Stimulated activated CD8-positive, alpha-beta memory T cell treated with anti-CD3 and anti-CD28 coated beads, Interleukin-12 subunit alpha, Interleukin-12 subunit beta, amount 100 ng/mL, for 4 hours (primary cell): ENCODE measurements around the gene RNFT2.
"Not testable (repeated sequence)": the region's sequence is repeated elsewhere in the genome, so short reads cannot be mapped to it uniquely, and the experiment has no call there.

Experiments used
- DNase-seq: peaks from one replicate; pipeline ENCODE4 v3.0.0-alpha.2; 2020; ENCODE audit warnings: low read depth

The RNFT2 gene

DNA sequence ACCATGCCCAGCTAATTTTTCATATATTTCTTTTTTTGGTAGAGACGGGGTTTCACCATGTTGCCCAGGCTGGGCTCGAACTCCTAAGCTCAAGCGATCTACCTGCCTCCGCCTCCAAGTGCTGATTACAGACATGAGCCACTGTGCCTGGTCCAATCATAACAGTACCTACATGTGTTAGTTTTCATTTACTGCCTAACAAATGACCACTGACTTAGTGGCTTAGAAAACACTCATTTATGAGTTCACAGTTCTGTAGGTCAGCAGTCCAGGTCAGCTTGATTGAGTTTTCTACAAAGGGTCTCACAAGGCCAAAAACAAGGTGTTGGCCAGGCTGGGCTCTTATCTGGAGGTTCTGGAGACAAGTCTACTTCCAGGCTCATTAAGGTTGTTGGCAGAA, 60.6 kb downstream of the RNFT2 start:
- no peak for DNase-seq

DNA sequence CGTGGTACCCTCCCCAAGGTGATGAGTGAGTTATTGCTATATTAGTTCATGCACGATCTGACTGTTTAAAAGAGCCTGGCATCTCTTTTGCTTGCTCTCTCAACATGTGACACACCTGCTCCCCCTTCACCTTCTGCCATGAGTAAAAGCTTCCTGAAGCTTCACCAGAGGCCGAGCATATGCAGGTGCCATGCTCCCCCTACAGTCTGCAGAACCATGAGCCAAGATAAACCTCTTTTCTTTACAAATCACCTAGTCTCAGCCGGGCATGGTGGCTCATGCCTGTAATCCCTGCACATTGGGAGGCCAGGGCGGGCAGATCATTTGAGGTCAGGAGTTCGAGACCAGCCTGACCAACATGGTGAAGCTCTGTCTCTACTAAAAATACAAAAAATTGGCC, 61.8 kb downstream of the RNFT2 start:
- DNase-seq = no peak

DNA sequence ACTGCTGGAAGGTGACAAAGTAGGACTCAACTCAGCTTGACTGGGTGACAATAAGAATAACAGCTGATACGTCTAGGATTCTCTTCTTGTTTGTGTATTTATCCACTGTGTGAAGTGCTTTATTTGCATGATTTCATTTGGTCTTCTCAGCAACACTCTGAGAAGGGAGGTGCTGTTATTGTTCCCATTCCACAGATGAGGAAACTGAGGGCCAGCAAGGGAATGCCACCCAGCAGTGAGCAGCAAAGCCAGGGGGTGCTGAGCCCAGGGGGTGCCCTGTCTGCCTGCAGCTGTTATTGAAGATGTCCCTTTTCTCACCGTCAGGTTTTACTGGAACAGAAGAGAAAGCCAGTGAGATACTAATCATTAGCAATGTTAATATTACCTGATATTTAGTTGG, 62.8 kb downstream of the RNFT2 start:
- DNase-seq = no peak

DNA sequence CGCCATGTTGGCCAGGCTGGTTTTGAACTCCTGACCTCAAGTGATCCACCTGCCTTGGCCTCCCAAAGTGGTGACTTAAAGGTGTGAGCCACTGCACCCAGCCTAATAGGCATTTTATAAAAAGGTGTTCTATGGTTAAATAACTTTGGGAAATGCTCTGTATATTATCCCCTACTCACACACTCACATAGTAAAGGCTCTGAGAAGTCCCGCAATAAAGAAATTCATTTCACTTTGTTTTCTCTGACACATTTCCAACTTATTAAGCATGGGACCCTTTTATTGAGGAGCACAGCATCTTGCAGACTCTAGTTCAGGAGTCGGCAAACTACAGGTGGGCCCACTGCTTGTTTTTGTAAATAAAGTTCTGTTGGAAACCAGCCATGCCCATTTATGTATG, 63.9 kb downstream of the RNFT2 start:
- no peak for DNase-seq

DNA sequence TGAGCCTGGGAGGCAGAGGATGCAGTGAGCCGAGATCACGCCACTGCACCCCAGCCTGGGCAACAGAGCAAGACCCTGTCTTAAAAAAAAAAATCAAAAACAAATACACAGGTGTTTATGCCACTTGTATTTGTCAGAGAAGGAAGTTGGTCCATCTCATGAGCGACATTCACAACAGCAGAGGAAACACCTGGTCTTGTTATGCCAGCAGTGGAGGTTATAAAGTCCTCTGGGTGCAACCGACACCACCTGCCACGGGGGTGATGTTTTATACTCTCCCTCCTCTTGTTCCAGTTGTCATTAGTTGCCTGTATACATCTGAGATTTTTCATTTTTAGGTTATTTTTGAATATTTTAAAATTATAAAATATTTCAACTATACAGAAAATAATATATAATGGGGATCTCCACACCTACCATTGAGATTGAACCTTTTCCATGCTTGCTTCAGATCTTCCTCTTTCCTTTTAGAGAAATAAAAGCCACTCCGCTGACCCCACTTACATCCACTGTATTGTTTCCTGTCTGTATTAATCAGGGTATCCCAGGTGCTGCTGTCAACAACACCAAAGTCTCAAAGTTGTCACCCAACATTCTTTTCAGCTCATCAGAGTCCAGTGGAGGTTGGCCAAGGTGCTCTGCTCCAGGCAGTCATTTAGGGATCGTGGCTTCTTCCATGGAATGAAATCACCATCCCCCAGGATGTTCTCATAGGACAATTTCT, 65.1 kb downstream of the RNFT2 start:
- DNase-seq = no peak

DNA sequence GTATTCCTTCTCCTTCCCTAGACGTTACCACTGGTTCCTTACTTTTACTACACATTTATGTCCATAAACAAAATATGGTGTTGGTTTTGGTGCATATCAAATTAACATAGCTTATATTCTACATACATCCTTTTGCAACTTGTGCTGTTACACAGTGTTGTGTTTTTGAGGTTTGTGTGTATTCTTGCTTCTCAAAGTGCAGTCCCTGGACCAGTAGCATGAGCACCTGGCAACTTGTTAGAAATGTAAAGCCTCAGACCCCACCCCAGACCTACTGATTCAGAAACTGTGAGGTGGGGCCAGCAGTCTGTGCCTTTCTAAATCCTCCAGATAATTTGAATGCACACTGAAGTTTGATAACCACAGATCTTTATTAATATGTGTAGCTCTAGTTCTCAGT, 65.9 kb downstream of the RNFT2 start:
- DNase-seq = no peak

DNA sequence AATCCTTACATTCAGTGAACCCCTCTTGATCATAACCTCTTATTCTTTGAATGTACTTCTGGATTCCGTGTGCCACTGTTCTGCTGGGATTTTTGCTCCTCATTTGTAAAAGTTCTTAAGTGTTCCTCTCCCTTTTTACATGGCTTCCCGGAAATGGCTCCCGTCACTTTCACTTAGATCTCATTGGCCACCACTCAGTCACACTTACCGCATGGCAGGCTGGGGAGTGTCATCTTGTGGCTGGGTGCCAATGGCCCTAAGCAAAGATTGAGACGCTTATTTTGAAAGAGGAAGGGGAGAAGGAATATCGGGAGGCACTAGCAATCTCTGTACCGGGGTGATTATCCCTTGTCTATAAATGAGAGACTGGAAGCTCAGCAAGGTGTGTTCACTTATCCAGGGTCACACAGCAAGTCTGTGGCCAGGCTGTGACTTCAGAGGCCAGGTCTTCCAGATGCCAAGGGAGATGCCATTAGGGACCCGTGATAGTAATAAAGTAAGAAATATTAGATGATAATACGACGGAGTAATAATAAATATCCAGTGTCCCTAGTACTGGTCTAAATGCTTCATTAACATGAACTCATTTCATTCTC, 68.8 kb downstream of the RNFT2 start:
- DNase-seq = no peak

DNA sequence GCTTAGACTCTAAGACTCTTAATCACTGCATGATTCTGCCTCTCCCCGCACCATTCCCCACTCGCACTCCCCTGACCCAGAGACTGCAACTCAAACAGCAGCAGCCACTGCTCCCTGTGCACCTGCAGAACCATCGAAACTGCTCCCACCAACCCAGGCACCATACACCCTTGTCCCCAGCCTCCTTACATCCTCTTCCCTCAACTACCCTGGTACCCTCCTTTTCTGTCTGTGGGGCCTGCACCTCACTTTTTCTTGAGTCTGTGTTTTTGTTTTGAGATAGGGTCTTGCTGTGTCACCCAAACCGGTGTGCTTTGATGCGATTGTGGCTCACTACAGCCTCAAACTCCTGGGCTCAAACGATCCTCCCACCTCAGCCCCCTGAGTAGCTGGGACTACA, 69.4 kb downstream of the RNFT2 start:
- no peak for DNase-seq

DNA sequence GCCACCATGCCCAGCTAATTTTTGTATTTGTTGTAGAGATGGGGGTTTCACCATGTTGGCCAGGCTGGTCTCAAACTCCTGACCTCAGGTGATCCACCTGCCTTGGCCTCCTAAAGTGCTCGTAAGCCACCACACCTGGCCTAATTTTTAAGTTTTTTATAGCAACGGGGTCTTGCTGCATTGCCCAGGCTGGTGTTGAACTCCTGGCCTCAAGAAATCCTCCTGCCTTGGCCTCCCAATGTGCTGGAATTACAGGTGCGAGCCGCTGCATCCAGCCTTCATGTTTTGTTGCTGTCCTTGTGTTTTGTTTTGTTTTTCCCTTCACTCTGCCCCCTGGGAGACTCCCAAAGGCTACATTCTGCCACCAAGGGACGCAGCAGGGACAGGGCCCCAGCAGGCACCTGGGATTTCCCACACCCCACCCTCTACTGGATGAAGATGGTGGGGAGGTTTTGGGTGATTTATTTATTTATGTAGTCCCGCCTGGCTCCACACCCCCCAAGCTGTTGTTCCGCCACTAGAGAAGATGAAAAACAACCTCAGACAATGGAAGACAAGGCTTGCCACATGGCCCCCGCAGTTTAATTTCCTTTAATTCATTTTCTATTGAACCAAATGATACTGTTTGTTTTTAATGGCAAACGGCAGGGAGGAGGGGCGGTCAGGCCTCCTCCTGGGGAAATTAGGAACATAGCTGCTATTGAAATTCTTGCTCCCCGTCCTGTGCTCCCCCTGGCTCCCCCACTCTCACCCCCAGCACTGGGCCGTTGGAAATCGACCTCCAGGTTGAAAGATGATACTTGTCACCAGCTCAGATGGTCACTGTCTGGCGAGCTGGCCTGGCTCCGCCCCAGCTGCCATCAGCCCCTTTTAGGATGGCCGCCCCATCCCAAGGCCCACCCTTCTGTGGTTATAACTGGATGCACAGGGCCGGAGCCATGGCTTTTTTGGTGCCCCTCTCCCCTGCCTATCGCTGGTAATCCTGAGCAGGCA, 70.3 kb downstream of the RNFT2 start:
- no peak for DNase-seq

DNA sequence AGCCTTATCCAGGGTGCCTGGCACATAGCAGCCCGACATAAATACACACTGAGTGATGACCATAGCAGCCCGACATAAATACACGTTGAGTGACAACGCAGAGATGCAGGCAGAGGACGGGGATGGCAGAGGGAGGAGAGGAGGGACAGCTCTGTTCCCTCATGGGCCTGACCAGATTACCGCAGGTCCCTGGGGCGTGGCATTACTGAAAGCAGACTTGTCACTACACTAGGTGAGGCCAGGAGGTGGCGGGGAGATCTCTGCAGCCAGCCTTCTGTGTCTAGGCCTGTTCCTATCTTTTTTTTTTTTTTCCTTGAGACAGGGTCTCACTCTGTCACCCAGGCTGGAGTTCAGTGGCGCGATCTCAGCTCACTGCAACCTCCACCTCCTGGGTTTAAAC, 74.1 kb downstream of the RNFT2 start:
- no peak for DNase-seq

DNA sequence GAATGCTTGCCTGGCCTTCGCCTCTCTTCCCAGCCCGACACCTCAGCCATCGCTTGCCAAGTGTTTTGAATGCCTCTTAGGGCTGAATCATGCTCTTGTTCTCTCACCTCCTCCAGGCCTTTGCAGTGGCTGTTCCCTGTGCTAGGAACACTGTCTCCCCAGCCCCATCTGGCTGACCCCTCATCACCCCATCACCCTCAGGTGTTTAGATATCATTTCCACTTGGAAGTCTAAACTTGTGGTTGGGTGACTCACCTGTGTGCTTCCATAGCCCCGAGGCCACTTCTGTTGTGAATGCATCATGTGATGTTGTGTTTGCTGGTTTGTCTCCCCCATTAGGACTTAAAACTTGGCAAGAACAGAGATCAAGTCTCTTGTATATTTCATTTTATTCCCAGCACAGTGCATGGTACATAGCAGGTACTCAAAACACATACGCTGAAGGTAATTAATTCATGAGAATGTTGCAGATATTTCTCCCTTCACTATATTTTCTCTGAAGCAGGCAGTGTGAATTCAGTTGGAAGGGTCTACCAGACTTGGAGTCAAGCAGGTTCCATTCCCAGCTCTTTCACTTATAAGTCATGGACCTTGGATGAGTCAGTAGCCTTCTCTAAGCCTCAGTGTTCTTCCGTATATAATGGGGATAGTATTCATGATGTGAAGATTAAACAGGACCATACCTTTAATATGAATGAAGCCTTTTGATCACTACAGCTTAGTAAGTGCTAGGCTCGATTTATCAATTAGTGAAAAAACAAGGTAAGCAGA, 75.3 kb downstream of the RNFT2 start:
- no peak for DNase-seq

DNA sequence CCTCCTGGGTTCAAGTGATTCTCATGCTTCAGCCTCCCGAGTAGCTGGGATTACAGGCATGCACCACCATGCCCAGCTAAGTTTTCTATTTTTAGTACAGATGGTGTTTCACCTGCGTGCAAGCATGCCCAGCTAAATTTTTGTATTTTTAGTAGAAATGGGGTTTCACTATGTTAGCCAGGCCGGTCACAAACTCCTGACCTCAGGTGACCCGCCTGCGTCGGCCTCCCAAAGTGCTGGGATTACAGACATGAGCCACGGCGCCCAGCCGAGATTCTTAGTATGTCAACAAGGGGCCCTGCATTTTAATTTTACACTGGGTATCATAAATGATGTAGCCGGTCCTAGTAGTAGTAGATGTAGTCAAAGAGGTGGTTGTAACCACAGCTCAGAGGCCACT, 76.7 kb downstream of the RNFT2 start:
- not testable (repeated sequence) for DNase-seq

DNA sequence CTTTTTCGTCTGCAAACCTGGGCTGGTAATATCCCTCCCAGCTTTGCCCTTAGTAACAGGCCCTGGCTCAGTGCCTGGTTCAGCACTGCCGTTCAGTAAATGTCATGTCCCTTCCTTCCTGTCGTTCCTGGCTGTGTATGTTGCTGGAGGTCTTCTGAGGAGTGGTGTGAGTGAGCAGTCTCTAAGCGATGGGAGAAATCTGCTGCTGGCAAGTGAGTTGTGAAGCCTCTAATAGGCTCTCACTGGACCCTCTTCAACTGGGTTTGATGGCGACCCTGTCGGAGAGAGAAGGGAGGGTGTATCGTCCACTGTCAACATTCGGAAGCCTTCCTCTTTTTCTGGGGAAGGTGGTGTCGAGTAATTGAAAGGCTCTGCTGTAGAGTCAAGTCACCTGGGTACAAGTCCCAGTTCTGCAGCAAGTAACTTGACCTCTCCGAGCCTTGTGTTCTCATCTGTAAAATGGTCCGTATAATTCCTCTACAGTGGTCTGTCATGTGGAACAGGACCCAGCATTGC, 80.3 kb downstream of the RNFT2 start:
- DNase-seq = no peak

DNA sequence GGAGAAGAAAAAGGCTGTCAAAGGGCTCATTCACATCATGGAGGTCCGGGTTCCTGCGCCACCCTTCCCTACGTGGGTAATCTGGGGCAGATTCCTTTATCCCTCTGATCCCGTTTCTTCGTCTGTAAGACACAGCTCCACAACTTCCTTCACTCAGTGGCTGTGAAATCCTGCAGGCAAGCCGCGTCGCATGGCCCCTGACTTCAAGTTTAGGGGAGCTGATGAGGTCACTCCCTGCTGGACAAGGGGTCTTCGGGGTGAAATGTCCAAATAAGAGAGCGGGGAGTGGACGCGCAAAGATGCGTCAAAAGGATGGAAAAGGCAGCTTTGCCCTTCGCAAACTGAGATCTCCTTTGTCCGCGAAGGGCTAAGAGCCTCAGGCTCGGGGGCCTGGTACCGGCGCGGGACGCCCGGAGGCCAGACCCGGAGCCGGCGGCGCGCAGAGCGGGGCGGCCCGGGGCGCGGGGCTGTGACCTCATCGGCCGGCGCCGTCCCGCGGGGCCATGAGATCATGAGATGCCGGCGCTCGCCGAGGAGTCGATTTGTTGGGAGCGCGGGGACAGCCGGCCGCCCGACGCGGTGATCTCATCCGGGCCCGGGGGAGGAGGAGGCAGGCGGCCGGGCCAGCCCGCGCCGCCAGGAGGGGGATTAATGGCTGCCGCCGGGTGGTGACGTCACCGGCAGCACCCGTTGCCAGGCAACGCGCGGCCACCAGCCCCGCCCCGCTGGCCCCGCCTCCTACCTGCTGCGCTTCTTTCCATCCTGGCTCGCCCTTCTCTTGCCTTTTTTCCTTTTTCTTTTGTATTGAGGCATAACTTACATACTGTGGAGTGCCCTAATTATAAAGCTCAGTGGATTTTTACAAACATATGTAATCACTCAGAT, 81.1 kb downstream of the RNFT2 start:
- DNase-seq = peak; percentile 86

DNA sequence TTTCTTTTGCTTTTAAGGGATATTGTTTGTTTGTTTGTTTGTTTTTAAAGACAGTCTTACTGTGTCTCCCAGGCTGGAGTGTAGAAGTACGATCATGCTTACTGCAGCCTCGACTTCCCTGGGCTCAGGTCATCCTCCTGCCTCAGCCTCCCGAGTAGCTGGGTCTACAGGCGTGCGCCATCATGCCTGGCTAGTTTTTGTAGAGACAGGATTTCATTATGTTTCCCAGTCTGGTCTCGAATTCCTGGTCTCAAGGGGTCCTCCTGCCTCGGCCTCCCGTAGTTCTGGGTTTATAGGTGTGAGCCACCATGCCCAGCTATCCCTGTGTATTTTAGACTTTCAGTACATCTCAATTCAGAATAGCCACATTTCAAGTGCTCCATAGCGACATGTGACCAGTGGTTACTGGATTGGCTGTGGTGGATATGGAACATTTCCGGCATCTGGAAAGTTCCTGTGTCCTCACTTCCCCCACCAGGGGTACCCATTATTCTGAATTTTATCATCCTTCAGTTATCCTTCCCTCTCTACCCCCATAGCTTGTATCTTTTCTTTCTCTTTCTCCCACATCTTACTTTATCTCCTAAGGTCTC, 82.0 kb downstream of the RNFT2 start:
- DNase-seq = no peak

DNA sequence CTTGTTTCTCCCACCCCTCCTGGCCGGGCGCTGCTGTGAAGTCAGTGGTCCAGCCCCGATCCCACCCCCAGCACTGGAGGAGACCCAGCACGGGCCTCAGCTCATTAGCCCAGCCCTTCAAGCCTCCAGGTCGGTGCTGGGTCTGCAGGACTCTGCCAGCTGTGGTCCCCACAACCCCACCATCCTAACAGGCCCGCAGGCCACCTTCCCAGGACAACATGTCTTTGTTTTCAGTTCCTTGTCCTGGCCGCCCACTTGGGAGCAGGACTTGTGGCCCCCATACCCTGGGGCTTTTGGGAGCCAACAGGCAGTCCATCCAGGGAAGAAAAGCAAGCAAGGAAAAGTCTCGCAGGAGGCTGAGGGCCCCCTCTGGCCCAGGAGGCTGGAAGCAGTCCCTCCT, 83.2 kb downstream of the RNFT2 start:
- no peak for DNase-seq

DNA sequence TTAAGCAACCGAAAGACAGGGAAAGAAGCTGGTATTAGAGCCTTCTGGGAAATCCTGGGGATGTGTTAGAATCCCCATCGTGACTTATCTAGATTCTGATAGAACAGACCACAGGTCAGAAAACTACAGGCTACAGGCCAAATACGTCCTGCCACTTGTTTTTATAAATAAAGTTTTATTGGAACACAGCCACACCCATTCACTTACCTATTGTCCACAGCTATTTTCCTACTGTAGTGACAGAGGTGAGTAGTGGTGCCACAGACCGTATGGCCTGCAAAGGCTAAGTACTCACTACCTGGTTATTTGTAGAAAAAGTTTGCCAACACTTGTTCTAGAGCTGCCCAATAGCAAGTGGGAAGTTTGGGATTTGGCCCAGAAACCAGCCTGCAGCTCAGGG, 89.3 kb downstream of the RNFT2 start:
- no peak for DNase-seq

DNA sequence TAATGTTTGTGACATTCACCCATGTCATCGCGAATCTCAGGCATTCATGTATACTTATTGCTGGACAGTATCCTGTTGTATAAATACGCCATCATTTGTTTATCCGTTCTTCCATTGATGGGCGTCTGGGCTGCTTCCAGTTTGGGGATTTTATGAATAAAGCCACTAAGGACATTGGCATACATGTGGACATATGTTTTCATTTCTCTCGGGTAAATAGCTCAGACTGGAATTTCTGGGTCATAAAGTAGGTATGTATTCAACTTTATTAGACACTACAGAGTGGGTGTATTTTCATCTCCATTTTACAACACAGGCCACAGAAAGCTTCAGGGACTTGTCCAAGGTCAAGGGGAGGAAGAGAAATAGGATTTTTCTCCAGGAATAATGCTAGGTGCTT, 94.2 kb downstream of the RNFT2 start:
- DNase-seq = no peak

DNA sequence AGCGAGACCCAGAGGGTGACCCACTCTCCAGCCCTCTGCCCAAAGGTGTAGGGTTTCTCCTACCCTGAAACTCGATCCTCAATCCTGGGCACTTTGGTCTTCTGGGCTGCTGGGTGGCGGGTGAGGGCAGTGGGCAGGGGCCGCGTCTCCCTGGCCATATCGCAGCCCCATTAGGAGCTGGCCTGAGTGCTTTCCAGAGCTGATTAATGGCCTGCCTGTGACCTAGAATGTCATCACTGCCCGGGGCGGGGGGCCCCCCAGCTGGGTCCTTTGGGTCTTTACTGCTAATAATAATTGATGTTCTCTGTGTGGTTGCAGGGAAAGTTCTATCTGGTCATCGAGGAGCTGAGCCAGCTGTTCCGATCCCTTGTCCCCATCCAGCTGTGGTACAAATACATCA, 95.4 kb downstream of the RNFT2 start:
- no peak for DNase-seq

DNA sequence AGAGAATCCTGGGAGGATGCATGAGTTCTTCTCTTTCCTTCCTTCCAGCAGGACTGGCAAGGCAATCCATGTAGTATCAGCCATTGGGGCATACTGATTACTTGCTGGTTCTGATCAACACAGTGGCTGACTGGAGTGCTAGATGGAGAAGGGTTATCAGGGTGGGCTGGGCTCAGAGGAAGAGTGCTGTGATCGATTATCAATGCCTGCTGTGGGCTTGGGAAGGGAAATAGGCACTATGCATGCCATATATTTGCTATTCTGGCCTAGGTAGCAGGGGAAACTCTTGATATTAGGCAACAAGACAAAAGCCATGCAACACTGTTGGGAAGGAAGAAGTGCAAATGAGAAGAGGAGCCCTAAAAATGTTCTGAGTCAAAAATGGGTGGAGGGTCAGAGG, 97.4 kb downstream of the RNFT2 start:
- DNase-seq = no peak

DNA sequence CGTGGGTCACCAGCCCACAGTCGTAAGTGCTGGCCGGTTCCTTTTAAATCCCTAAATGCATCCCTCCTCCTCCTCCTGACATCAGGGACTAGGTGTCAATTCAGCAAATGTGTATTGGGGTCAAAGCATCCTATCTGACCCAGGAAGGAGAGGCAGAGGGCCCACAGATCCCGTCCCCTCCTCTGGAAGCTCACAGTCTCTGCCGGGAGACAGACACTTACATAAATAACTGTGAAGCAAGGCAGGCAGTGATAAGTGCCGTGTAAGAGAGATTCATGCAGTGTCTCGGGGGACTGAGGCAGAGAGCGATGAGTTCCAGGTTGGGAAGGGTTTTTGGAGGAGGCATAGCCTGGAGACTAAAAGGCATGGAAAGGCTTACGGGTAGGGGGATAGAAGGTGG, 99.0 kb downstream of the RNFT2 start:
- DNase-seq = no peak
